Right renal cortex interstitium (tissue), 3 donors: ENCODE measurements around the gene OR4A15. TPM values are rescaled to one million over a fixed set of nuclear protein-coding genes. Genes with fewer than 3 reads are reported as not detected.

ENCODE experiments used
- DNase-seq, 3 donors: peaks; one replicate each; pipeline ENCODE4 v3.0.0-alpha.2; 2013; ENCODE audit warnings: low read depth in 3 of 3, low spot score in 2 of 3
- polyA plus RNA-seq, 3 donors: library from polyadenylated mRNA; unstranded; fragments of 120-200 nt; gene quantifications; one replicate each; pipeline ENCODE4 v1.2.1, GENCODE V29; 2013; ENCODE audit not compliant: insufficient read length in 3 of 3

Gene OR4A15
- polyA plus RNA-seq, result not detected

GRCh38 chr11:55367674-55368073, at the start of gene OR4A15:
OR4A15 (plus strand) TSS chr11:55367974; CDS start chr11:55367974, 0 bp downstream.
- DNase-seq, result no peak

GRCh38 chr11:55324500-55324899, 43.3 kb upstream of the OR4A15 start:
- DNase-seq, result no peak

- no peak for DNase-seq
Measured at GRCh38 chr11:55342901-55343300, 24.9 kb upstream of the OR4A15 start, which contains the start of gene OR4A16. OR4A16 (plus strand) TSS chr11:55343201; CDS start chr11:55343201, 0 bp downstream.

DNA sequence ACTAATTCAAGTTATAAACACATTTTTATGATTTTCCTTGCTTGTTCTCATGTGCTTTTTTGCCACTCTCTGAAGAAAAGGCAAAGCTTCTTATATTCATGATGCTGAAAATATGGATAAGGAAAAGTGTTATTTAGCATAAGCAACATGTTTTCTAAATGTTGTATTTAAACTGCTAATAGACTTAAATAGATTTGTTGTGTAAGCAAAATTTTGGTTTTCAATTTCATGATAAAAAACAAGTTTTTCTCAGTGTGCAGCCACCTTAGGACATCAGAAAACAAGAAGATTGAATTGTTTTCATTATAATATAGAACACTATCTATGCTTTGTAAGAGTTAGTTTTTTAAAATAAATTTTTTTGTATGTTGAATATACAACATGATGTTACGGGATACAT, 22.5 kb upstream of the OR4A15 start:
- DNase-seq, result no peak

DNA sequence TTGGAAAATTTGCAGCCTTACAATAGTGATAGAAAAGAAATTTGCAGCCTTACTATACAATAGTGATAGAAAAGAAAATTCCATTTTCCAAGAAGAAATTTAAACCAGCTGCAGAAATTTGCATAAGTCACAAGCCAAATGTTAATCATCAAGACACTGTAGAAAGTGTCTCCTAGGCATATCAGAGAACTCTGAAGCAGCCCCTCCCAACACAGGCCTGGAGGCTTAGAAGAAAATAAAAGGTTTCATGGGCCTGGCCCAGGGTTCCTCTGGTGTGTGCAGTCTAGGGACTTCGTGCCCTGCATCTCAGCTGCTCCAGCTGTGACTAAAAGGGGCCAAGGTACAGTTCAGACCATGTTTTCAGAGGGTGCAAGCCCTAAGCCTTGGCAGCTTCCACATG, 18.7 kb upstream of the OR4A15 start:
- no peak for DNase-seq

DNA sequence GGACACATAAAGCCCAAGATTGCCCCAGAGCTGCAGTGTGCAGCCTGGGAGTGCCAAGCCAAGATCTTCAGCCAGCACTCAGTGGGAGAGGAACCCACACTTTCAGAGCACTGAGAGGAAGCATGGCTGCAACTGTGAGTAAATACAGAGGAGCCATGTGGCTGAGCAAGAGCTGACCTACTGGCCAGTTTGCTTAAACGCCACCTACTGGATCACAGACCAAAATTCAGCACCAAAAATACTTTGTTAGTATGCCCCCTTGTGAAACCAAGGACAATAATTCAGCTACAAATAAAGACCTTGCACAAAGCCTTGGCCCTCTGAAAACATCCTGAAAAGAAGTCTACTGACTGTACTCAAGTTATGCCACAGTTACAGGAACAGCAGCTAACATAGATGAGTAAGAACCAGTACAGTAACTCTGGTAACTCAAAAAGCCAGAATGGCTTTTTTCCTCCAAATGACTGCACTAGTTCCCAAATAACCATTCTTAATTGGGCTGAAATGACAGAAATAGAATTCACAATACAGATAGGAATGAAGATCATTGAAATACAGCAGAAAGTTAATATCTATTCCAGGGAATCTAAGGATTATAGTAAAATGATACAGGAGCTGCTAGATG, 10.1 kb upstream of the OR4A15 start:
- DNase-seq, result no peak

DNA sequence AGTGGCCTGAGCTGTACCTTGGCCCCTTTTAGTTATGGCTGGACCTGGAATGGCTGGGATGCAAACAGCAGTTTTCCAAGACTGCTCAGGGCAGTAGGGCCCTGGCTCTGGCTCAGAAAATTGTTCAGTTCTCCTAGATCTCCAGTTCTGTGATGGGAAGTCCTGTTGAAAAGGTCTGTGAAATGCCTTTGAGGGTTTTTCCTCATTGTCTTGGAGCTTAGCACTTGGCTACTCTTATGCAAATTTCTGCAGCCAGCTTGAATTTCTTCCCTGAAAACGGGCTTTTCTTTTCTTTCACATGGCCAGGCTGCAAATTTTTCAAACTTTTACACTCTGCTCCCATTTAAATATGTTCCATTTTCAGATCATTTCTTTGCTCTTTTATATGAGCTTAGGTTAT, 33.2 kb downstream of the OR4A15 start:
- DNase-seq, result no peak

Other genes with a start within 250 kb of the OR4A15 start
- gene TRIM48, start 105.8 kb upstream of the OR4A15 start, polyA plus RNA-seq, result not detected
- not detected for gene OR4A16, start 24.8 kb upstream of the OR4A15 start, polyA plus RNA-seq
- not detected for gene OR4C15, start 186.5 kb downstream of the OR4A15 start, polyA plus RNA-seq
- not detected for gene OR4C16, start 204.2 kb downstream of the OR4A15 start, polyA plus RNA-seq
- gene OR4C11, start 239.7 kb downstream of the OR4A15 start, polyA plus RNA-seq, result not detected